Ovary (tissue), 9 donors: ENCODE results near the gene NEURL3. TPM values are rescaled to one million over a fixed set of nuclear protein-coding genes. Genes with fewer than 3 reads are reported as not detected.

Experiments
- DNase-seq, 5 donors: peaks; one replicate each; pipeline ENCODE4 v3.0.0-alpha.2; 2019 to 2020
- H3K27ac ChIP-seq, 2 donors: fragments of 200-600 bp; one replicate each; pipeline versions ENCODE4 v1.5.1 to v1.8.0; 2019 to 2022
- H3K27me3 ChIP-seq: fragments of 200-600 bp; one replicate; pipeline ENCODE4 v1.8.0; 2022
- H3K36me3 ChIP-seq: fragments of 200-600 bp; sonication (generic); one replicate; pipeline ENCODE4 v1.5.1; 2019
- H3K4me1 ChIP-seq: one replicate; pipeline ENCODE4 v1.8.1; 2013; ENCODE audit warnings: mild to moderate bottlenecking, moderate library complexity; ENCODE audit not compliant: insufficient read depth
- H3K4me3 ChIP-seq: fragments of 200-600 bp; sonication (generic); one replicate; pipeline ENCODE4 v1.5.1; 2017
- H3K9me3 ChIP-seq, 2 donors: fragments of 200-600 bp in 1 of 2; sonication (generic) in 1 of 2; one replicate each; pipeline versions ENCODE4 v1.5.1 to v1.8.1; 2013 to 2019; ENCODE audit warnings: mild to moderate bottlenecking in 1 of 2, moderate library complexity in 1 of 2
- CTCF ChIP-seq, 3 donors: fragments of 450-650 bp in 2 of 3; fragments of 200-600 bp in 1 of 3; IDR thresholded peaks; one replicate each; pipeline versions ENCODE4 v1.5.1 to v1.8.0; 2016 to 2022; ENCODE audit warnings: antibody characterized with exemption in 3 of 3, mild to moderate bottlenecking in 1 of 3
- EP300 ChIP-seq: sonication (generic); formaldehyde crosslinking; IDR thresholded peaks from one replicate; pipeline ENCODE4 v1.6.1; 2017; ENCODE audit warnings: antibody characterized with exemption
- POLR2A ChIP-seq: fragments of 450-650 bp; IDR thresholded peaks from one replicate; pipeline ENCODE4 v1.6.1; 2017; ENCODE audit warnings: antibody characterized with exemption, mild to moderate bottlenecking, moderate library complexity
- WGBS, 3 donors: extraction: QIAGEN DNeasy Blood & Tissue Kit in 1 of 3; methylation state at CpG; one replicate each; pipeline versions ENCODE4 v1.1.5 to v1.1.7; 2013 to 2017; 5-methylcytosine and 5-hydroxymethylcytosine counted together
- intact Hi-C, 4 donors: fragments of 100-400 bp; cut with DNase I; formaldehyde crosslinking; loops; one replicate each; pipeline versions ENCODE4 v1.11.0 to v1.15.1; 2022 to 2023
- polyA plus RNA-seq, 2 donors: library from polyadenylated mRNA; stranded (reverse); fragments of 200-250 nt in 1 of 2; fragments of 350-450 nt in 1 of 2; fragmentation: Illumina TruSeq in 1 of 2; extraction: RNeasy Lipid Tissue Mini Kit (QIAGEN cat#74804) in 1 of 2; gene quantifications; one replicate each; pipeline ENCODE4 v1.2.3, GENCODE V29; 2013 to 2014
- total RNA-seq, 7 donors: library from RNA; depleted of rRNA in 2 of 7; stranded (reverse); fragments of >200 nt in 2 of 7; fragmentation: NEBNext Ultra II Directional in 3 of 7; extraction: Animal tissue kit (Norgen Biotek cat#: 25700) in 3 of 7; gene quantifications; one replicate each; pipeline versions ENCODE4 v1.1.0 to v1.2.4, GENCODE V29; 2016 to 2023
- donor health status: DM: no; HTN: no; CAD: no; lungs with moderate emphysema.
- donor health status: DM: no; HTN: no; CAD: no.
- donor health status: Bipolar disorder and iron deficiency.
- donor health status: DM: yes; HTN: yes; CAD: no.
- donor health status: DM: no; HTN: no; CAD: no.
- donor health status: DM: yes; HTN: yes; CAD: no.

The NEURL3 gene
- total and polyA plus RNA-seq, 9 donors = 0.06 TPM; not detected in 8

DNA sequence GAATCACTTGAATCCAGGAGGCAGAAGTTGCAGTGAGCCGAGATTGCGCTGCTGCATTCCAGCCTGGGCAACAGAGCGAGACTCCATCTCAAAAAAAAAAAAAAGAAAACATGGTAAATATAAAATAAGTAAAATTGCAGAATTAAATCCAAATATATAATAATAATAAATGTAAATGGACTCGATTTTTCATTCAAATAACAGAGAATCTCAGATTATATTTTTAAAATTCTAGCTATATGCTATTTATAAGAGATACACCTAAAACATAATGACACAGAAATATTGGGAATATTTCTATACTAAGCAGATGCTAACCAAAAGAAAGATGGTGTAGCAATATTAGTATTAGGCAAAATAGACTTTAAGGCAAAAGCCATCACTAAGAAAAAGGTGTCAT lies 15.1 kb upstream of the NEURL3 start:
- no peaks in the 10 kb centered on the region for H3K9me3 ChIP-seq
- DNase-seq = no peak
- 84 to 92% (median 87%) methylated on average over 4 of the region's 4 CpGs for WGBS, 3 donors
- no peaks in the 10 kb centered on the region for H3K4me1 ChIP-seq
- H3K27me3 ChIP-seq = no peaks in the 10 kb centered on the region
- no peak overlapping the region for H3K27ac ChIP-seq
- intact Hi-C loops = no loop called here
- no peaks in the 10 kb centered on the region for H3K36me3 ChIP-seq
- no peak overlapping the region for H3K4me3 ChIP-seq
- TF ChIP-seq CTCF (IDR thresholded peaks at IDR 0.05) (no peak), EP300 (no peak), POLR2A (no peak)

DNA sequence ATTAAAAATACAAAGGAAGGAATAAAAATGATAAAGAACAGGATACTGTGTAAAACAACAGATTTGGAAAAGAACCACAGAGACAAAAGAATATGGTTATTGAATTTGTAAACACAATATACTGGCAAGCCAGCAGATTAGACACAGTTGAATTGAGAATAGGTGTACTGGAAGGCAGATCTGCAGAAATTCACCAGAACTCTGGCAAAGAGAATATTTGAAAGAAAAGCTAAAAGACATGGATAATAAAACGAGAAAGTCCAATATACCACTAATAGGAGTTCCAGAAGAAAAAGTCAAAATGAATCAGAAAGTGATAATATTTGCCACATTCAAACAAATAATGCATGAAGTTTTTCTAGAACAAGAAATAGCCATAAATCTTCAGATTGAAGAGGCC lies 11.9 kb upstream of the NEURL3 start:
- Histone ChIP-seq H3K9me3 (no peaks in the 10 kb centered on the region), H3K36me3 (no peaks in the 10 kb centered on the region), H3K27ac (no peak overlapping the region), H3K27me3 (no peaks in the 10 kb centered on the region), H3K4me3 (no peak overlapping the region), H3K4me1 (no peaks in the 10 kb centered on the region)
- 86 to 94% (median 90%) methylated on average over 1 of the region's 1 CpG for WGBS, 3 donors
- intact Hi-C loops = no loop called here
- no peak for DNase-seq
- no peak for TF ChIP-seq CTCF (IDR thresholded peaks at IDR 0.05)
- TF ChIP-seq POLR2A = no peak
- TF ChIP-seq EP300 = no peak

DNA sequence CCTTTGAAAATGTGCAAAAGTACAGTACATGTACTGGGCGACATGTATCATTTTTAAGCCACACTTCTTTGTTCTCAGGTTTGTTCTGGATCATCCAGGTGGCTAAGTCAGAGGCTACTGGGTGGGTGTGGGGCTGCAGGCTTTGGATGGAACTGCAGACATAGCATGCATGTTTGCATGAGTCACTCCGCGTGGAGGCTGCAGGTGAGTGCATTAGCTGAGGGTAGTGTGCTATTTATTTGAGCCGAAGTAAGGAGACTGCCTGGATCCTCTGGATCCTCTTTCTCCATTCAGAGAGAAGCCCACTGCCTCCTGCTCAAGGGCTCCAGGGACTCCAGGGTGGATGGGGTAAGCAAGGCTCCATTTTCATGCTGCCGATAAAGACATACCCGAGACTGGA lies 9.4 kb upstream of the NEURL3 start:
- H3K9me3 ChIP-seq = no peaks in the 10 kb centered on the region
- TF ChIP-seq EP300 (no peak), CTCF (IDR thresholded peaks at IDR 0.05) (no peak), POLR2A (no peak)
- H3K36me3 ChIP-seq = no peaks in the 10 kb centered on the region
- H3K4me3 ChIP-seq = no peak overlapping the region
- intact Hi-C loops = no loop called here
- no peaks in the 10 kb centered on the region for H3K27me3 ChIP-seq
- DNase-seq = no peak
- H3K27ac ChIP-seq = no peak overlapping the region
- 90 to 92% (median 91%) methylated on average over 6 of the region's 6 CpGs for WGBS, 3 donors
- H3K4me1 ChIP-seq = no peaks in the 10 kb centered on the region

DNA sequence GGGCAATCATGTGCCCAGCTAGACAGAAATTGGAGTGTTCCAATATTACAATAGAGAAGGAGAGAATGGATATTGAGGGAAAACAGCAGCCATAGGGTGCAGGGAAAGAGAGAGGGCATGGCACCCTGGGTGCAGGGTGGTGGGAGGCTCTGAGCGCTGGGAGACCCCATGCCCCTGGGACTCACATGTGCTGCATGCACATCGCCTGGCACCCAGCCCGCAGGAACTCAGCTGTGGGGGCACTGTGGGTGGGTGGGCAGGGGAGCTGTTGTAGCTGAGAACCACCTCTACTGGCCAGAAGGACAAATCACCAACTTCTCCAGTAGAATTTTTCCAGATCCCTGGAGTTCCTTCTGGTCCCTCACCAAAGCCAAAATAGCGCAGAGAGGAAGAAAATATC lies 7.2 kb upstream of the NEURL3 start:
- Histone ChIP-seq H3K4me1 (peaks cover 2% of the 10 kb centered on the region), H3K36me3 (no peaks in the 10 kb centered on the region), H3K4me3 (no peak overlapping the region), H3K27me3 (no peaks in the 10 kb centered on the region), H3K9me3 (no peaks in the 10 kb centered on the region), H3K27ac (no peak overlapping the region)
- 85 to 88% (median 87%) methylated on average over 4 of the region's 4 CpGs for WGBS, 3 donors
- intact Hi-C loops = no loop called here
- DNase-seq = no peak
- TF ChIP-seq POLR2A (no peak), CTCF (IDR thresholded peaks at IDR 0.05) (no peak), EP300 (no peak)

DNA sequence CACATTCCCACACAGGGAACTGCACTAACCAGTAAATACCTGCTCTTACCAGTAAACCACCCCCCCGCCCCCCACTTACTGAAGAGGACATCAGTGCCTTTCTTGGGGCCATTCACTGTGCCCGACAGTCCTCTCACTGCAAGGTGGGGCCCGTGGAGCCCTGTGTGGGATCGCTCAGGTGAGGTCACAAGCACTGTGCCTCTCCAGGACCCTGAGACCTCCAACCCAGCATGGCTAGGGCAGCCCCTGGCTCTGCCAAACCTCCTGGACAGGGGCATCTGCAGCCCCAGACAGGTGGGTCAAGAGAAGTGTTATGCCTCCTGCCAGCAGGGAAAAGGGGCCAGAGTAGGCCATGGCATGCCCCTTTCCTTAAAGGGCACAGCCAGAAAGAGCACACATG lies 6.7 kb upstream of the NEURL3 start:
- TF ChIP-seq EP300 = no peak
- H3K4me1 ChIP-seq = peaks cover 2% of the 10 kb centered on the region
- WGBS, 3 donors = 78 to 82% (median 82%) methylated on average over 4 of the region's 4 CpGs
- no peak for DNase-seq
- no peaks in the 10 kb centered on the region for H3K27me3 ChIP-seq
- no peaks in the 10 kb centered on the region for H3K36me3 ChIP-seq
- no peak overlapping the region for H3K27ac ChIP-seq
- intact Hi-C loops = no loop called here
- no peak overlapping the region for H3K4me3 ChIP-seq
- no peaks in the 10 kb centered on the region for H3K9me3 ChIP-seq
